ENCODE measurements around the gene CBX1. TPM values are rescaled to one million over a fixed set of nuclear protein-coding genes. Genes with fewer than 3 reads are reported as not detected.

Gene CBX1
- total RNA-seq, 2 donors from 2014 or later: 35.0 to 43.7 TPM

DNA sequence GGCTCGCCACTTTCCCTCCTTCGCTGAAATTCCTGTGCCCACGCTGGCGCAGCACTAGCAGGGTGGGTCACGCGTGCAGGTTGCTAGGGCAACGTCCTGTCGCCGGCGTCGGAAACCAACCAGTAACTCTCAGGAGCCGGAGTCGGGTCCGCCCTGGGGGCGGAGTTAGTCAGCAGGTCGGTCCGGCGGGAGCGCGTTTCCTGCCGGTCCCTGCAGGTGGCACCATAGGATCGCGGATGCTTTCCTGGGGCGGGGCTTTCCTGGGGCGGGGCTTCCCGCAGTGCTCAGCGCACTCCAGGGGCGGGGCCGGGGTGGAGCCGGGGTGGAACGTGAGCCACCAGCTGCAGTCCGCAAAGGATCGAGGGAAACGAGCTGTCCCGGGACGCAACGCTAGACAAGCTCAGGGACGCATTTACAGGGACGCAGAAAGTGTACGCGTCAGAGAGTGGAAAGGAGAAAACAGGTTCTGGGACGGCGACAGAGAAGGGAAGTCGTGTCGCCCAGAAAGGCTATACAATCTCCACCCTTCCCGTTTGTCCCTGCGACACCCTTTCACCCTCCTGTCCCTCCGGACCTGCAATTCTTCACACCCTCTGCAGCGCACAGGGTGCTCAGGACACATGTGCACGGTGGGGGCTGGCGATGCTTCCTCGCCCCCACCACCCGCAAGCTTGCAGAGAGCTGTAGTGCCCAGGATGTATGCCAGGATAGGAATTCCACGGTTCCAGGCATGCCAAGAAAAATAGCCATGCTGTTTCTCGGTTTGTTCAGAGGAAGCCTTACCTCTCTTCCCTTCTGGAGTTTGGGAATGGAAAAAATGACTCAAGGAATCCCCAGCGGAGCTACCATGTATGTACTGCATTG lies 76.0 kb downstream of the CBX1 start:
- TF ChIP-seq, protein P1, sequence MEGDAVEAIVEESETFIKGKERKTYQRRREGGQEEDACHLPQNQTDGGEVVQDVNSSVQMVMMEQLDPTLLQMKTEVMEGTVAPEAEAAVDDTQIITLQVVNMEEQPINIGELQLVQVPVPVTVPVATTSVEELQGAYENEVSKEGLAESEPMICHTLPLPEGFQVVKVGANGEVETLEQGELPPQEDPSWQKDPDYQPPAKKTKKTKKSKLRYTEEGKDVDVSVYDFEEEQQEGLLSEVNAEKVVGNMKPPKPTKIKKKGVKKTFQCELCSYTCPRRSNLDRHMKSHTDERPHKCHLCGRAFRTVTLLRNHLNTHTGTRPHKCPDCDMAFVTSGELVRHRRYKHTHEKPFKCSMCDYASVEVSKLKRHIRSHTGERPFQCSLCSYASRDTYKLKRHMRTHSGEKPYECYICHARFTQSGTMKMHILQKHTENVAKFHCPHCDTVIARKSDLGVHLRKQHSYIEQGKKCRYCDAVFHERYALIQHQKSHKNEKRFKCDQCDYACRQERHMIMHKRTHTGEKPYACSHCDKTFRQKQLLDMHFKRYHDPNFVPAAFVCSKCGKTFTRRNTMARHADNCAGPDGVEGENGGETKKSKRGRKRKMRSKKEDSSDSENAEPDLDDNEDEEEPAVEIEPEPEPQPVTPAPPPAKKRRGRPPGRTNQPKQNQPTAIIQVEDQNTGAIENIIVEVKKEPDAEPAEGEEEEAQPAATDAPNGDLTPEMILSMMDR (IDR thresholded peaks at IDR 0.05): peak; percentile 77 to 98 (median 94)
- TF ChIP-seq POLR2A (IDR thresholded peaks at IDR 0.05): peak; percentile 8
- peak; percentile 75 for TF ChIP-seq POLR2AphosphoS5 (IDR thresholded peaks at IDR 0.05)
- Histone ChIP-seq H3K4me1 (replicated peaks) (peaks cover 30% of the 10 kb centered on the region), H3K4me3 (peak overlapping the region; percentile 20 to 37), H3K9me3 (no peaks in the 10 kb centered on the region), H3K27me3 (replicated peaks; ENCODE audit: insufficient read depth) (no peaks in the 10 kb centered on the region), H3K36me3 (no peaks in the 10 kb centered on the region), H3K27ac (peak overlapping the region; percentile 65 to 70)
- peak; percentile 97 for DNase-seq (ENCODE audit: low spot score)
- under 1% methylated on average over 56 of the region's 56 CpGs for WGBS
- intact Hi-C loops (cut with DNase I): loop anchor here (1.0 kb wide), 1 partner anchor 106 kb away; no protein-coding TSS in a partner anchor

DNA sequence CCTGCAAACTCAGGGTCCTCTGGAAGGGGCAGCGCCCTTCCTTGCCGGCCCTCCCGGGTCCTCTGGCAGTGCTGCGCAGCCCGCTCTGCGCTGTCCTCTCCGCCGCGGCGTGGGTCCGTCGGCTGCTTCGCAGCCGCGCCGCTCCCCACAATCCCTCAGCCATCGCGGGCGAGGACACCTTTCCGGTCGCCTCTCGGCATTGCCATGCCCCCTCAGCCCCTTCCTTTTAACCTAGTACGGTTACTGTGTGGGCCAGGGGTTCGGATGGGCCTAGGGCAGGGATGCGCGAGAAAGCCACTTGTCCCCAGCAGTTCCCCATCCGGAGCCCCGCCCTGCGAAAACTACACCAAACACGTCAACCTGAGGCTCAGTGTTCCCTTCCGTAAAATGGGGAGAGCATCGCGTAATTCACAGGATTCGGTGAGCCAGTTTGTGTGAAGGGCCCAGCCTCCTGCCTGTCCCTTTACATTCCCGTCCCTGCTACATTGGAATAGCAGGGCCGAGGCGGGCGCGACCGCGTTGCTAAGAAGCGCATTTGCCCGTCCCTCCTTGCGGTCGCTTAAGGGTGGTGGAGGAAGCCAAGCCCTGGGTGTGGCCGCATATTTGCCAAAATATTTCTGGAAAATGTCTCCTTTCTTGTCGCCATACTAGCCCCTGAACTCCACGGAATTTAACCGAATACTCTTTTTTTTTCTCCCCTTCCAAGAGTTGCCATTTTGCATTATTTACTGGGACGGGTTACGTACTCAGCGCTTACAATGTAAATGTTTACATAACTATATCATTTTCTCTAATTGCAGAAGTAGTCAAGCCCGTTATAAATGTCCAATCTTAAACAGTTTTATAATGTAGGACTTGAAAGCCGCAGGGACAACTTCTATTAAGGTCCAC lies 76.9 kb downstream of the CBX1 start:
- WGBS: under 1% methylated on average over 53 of the region's 54 CpGs
- peak; percentile 36 for DNase-seq (ENCODE audit: low spot score)
- peaks cover 30% of the 10 kb centered on the region for H3K4me1 ChIP-seq (replicated peaks)
- intact Hi-C loops (cut with DNase I): loop anchor here (1.0 to 5.0 kb wide), 2 partner anchors 107 to 593 kb away; partner anchors contain the start of gene HOXB8
- TF ChIP-seq, protein P1 (IDR thresholded peaks at IDR 0.05): no peak
- TF ChIP-seq POLR2AphosphoS5 (IDR thresholded peaks at IDR 0.05) (no peak), POLR2A (IDR thresholded peaks at IDR 0.05) (no peak)
- H3K36me3 ChIP-seq: no peaks in the 10 kb centered on the region
- H3K9me3 ChIP-seq: no peaks in the 10 kb centered on the region
- peak overlapping the region; percentile 29 to 33 for H3K4me3 ChIP-seq
- no peaks in the 10 kb centered on the region for H3K27me3 ChIP-seq (replicated peaks; ENCODE audit: insufficient read depth)
- H3K27ac ChIP-seq: peak overlapping the region; percentile 65 to 70

DNA sequence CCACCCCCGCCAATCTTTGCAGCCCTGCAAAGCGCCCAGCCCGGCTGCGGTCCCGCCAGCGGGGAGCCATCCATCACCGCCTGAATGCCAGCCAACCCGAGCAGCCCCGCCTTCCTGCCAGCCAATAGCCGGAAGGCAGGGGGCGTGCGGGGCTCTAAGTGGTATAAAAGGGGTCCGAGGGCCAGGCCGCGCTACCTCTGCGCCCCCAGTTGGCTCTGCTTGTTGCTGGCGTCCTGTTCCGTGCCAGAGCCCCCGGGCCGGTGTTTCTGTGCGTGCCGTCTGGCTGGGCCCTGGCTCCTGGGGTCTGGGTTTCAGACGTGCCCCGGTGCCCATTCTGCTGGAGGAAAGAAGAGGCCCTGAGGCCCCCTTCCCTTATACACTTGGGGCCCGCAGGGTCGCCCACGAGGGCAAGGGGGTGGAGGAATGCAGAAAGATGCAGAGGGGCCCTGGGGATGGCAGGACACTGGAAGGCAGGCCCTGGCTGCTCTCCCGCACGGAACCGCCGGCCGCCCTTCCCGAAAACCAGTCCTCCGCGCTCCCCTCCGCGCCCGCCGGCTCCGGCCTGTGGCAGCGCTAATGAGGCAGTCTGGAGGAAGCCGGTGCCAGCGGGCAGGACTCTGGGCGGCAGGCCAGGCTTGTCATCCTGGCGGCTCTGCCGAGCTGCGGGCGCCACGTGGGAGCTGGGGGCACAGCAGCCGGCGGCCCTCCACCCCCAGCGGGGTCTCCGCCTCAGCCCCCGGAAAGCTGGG lies 77.7 kb downstream of the CBX1 start:
- no peak for TF ChIP-seq POLR2A (IDR thresholded peaks at IDR 0.05)
- TF ChIP-seq POLR2AphosphoS5 (IDR thresholded peaks at IDR 0.05): peak; percentile 73
- TF ChIP-seq, protein P1 (IDR thresholded peaks at IDR 0.05): peak in 2 of 4 experiments; percentile 55 to 58
- H3K36me3 ChIP-seq: no peaks in the 10 kb centered on the region
- peak; percentile 87 for DNase-seq (ENCODE audit: low spot score)
- H3K9me3 ChIP-seq: no peaks in the 10 kb centered on the region
- H3K4me3 ChIP-seq: peak overlapping the region; percentile 29 to 33
- H3K4me1 ChIP-seq (replicated peaks): peaks cover 30% of the 10 kb centered on the region
- peak overlapping the region; percentile 65 to 70 for H3K27ac ChIP-seq
- intact Hi-C loops (cut with DNase I): loop anchor here (5.0 kb wide), 1 partner anchor 594 kb away; the partner anchor contains the start of gene HOXB8
- under 1% methylated on average over 45 of the region's 54 CpGs for WGBS
- H3K27me3 ChIP-seq (replicated peaks; ENCODE audit: insufficient read depth): no peaks in the 10 kb centered on the region

DNA sequence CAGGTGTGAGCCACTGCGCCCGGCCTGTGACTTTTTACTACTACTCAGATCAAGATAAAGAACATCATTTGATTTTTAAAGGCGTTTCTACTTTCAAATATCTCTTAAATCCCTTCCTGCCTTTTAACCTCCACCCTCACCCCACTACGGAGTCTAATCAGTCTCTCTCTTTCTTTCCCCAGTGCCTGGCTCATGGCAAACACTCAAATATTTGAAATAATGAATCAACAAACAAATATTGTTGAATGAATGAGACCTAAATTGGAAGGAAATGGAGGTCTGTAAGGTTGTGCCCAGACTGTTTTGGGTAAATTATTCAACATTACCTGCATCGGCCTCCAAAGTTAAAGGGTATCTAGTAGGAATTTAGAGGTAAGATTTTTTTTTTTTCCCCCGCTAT lies 78.4 kb downstream of the CBX1 start:
- TF ChIP-seq POLR2A (IDR thresholded peaks at IDR 0.05) (no peak), POLR2AphosphoS5 (IDR thresholded peaks at IDR 0.05) (no peak)
- TF ChIP-seq, protein P1 (IDR thresholded peaks at IDR 0.05): no peak
- no peak for DNase-seq (ENCODE audit: low spot score)
- H3K27me3 ChIP-seq (replicated peaks; ENCODE audit: insufficient read depth): no peaks in the 10 kb centered on the region
- intact Hi-C loops (cut with DNase I): loop anchor here (5.0 kb wide), 1 partner anchor 594 kb away; the partner anchor contains the start of gene HOXB8
- no peaks in the 10 kb centered on the region for H3K36me3 ChIP-seq
- H3K27ac ChIP-seq: peak overlapping the region in 1 of 2 donors; percentile 70
- H3K4me3 ChIP-seq: no peak overlapping the region
- H3K4me1 ChIP-seq (replicated peaks): peaks cover 30% of the 10 kb centered on the region
- 42% methylated on average over 6 of the region's 6 CpGs for WGBS
- H3K9me3 ChIP-seq: no peaks in the 10 kb centered on the region

Data from prostate gland (tissue), 2 donors.